NCI-H1436 treated with DMSO at 0.1 percent for 48 hours (cell line): ENCODE measurements around the gene NIN.

Source experiments
- DNase-seq: peaks from one replicate; lab custom pipeline; 2025; lab: John Stamatoyannopoulos, UW

NIN gene

DNA sequence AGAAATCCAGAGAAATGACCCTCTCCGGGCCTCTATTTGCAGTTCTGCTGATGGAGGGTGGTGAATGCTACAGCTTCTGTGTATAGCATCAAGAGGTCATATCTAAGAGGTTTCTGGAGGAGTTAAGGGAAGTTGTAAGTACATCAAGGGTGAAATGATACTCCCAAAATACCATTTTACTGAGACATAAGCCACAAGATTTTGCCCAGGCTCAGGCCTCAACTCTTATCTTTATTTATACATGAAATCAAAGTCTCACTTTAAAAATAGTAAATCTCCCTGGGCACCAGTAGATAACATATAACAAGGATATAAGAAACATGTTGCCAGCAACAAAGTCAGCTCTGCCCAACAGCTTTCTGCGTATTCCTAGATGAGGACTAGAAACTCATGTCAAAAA is 40.4 kb downstream of the NIN start:
- DNase-seq: no peak

DNA sequence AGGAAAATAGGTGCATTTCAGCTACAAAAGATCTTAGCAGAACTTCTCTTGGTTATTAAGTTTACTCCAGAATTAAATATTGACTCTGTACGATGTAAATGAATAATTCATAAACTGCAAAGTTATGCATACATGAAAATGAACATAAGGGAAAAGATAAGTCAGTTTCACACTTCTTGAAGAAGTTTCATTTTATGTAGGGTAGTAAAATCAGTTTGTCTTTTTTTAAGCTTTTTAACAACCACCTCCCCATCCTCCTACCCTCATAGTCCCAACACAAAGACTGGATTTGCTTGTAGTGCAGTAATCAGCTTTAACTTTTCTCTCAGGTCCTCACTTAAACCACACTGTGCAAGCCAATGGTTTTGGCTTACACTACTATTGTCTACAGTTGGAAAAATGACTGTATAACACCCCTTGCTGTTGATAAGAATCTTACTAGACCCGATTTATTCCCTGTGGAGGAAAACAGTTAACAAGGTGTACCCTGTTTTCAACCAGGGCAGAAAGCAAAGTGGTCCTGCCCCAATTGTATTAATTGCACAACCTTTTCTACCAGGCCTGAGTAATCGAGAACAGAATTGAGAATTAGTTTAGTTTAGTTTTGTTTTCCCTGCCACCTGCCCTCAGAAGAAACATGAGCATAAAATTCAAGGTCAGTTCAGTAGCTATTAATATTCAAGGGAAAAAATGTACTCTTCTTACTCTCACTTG is 44.1 kb downstream of the NIN start:
- DNase-seq: no peak

DNA sequence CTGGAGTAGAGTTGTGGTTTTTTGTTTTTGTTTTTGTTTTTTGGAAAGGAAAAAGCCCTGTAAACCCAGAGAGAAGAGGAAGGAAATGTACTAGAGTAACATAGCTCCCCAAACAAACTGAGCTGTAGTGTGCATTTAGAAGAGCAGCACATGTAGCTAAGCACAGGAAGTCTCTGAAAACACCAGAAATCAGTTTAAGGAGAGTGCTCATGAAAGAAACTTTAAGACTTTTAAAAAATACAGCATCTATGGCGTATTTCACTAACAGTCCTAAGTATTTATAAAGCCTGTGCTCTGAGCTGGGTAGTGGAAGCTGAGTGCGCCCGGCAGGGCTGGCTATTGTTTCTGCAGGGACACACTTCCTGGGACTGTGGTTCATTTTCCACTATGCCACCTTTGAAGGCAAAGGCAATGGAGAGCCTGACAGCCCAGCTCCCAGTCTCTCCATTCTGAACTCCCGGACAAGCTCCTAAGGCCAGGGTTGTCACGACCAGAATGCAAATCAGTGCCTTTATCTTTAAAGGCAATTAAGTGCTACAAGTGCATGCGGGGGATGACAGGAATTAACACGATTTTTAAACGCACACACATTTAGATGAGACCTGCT is 45.4 kb downstream of the NIN start:
- no peak for DNase-seq

DNA sequence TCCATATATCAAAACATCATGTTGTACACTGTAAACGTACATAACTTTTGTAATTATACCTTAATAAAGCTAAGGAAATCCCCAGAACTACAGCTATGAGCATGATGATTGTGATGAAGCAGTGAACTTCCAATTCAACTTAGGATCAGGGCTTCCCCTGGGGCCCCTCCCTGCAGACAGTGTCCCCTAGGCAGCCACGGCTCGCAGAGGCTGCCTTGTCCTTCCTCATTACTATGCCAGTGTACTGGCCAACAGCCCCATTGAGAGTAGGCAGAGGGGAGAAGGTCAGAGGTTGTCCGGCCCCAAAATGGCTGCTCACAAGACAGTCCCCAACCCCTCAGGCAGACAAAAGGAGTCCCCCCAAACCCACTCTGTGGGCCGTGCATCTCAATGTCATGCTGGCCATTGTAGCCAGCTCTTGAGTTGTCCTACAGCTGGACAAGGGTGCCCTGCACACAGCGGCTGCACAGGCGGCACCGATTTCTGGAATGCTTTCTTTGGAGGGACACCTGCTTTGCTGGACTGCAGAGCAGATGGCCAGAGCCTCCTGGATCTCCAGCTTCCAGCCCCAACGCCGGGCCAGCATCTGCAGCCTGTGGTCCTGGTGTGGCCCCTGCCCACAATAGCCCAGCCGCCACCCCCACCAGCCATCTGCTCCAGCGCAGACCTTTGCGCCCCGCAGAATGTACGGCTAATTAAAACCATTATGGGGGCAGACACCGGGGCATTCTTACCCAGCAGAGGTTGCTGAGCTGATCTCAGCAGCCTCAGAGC is 46.1 kb downstream of the NIN start:
- no peak for DNase-seq

DNA sequence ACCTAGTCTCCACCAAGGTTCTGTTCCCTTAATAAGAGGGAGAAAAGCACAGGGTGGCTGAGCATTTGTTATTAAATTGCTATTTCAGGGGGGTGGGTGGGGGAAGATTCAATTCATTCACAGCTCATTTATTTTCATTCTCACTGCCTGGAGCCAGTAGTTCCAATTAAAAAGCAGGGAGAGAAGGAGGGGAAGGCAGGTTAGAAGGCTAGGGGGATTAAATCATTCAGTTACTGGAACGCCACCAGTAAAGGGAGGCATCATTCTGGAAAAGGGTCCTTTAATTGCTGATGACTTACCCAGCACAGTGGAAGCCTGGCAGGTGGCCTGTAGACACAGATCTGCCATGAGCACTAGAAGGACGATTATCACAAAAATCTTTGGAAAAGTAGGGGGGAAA is 47.4 kb downstream of the NIN start:
- DNase-seq: no peak

DNA sequence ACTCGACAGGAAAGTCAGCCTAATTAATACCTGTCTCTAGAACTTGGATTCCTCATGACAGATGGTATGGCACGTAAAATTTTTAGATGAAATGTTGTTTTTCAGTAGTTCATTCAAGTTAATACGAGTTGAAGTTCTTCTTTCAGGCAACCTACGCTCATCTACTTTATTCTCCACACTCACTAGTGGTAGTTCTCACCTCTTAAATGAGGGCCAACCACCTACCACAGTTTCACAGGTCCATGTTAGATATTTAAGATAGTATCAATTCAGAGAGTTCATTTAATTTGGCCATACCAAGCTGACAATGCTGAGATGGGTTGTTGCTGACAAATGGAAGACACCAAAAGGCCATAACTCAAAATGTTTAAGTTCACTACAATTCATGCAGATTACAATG is 50.6 kb downstream of the NIN start:
- DNase-seq: no peak

DNA sequence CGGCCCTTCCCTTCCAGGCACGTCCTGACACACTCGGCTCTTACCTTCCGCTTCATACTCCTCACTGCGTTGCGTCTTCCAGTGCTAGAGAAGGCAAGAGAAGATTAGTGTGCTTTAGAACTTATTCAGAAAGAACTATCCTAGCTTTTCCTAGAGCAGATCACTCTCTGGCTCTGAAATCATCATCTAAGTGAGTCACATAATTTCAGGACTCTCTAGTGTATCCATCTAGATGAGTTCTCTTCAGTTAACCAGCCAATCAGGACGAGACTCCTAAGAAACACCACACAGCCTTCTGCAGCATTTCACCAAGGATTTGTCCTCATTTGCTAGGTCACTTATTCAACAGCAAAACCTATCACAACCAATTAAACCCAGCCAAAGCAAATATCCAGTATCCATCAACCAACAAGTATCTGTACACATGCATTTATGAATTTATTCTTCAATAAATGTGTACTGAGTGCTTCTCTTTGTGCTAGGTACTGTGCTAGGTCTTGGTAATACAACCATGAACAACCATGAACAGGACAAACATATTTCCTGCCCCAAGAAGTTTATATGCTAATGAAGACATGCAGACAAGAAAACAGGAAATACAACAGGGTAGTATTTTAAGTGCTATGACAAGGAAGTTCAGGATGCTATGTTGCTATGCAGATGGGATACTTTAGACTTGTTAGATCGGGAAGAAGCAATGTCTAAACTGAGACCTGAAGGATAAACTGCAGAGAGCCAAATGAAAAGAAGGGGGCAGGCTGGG is 52.1 kb downstream of the NIN start:
- peak; percentile 24 for DNase-seq

DNA sequence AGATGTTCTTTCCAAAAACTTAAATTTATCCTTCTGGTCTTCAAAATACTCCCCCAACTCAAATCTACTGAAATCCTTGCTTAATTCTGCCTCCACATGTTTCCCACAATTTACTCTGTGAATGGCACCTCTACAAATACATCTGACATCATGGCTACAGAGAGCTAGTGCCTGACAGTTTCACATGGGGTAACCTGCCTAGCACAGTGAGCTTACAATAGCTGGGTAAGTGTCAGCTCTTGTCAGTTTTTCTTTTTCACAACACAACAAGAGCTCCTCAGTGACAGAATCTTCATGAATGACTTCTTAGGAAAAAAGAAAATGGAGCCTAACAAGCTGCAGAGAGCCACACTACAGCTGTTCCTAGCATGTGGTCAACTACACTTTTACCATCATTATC is 54.4 kb downstream of the NIN start:
- DNase-seq: no peak

DNA sequence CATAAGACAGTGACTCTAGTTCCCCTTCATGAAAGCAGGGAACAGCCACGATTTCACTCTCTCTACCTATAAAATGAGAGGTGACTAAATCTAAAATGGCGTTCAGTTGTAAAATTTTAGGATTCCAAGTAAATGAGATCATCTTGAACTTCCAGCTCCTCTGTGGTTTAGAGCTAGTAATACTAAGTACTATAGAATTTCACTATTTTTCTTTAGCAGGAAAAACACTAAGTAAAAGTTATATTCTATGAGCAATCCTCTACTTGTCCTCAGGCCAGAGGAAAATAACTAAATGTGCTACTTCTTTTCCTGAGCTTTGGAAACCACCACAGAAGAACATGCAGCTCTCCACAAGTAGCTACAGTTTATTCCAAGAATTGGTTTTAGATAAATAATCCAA is 55.6 kb downstream of the NIN start:
- no peak for DNase-seq

DNA sequence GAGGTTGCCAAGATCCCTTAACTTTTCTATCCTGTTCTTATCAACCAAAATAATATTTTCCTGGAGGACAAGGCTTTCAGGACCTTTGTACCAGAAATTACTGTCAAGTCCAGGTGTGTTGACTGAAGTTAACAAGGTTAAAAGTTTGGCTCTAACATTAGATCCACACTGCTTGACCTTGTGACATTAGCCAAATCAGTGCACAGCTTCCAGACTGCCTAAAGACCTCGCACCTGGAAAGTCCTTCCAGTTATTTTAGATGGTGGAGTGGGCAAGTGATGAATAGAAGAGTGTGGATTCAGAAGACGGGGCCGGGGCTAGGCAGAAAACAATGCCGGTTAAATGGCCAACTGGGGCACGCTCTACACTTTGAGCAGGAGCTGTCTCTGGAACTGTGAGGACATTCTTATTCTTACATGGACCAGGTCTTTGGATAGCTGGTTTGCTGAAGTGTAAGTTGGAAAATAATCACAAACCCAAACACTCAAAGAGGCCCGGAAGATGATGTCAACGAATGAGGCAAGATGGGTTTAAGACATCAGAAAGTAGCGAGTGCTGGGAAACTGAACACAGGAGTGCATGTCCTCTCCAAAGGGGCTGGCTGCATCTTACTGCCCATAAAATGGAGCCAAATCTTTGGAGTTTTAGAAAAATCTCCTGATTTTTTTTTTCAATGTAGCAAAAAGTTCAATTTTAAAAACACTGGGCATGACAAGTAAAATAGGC is 56.3 kb downstream of the NIN start:
- no peak for DNase-seq

DNA sequence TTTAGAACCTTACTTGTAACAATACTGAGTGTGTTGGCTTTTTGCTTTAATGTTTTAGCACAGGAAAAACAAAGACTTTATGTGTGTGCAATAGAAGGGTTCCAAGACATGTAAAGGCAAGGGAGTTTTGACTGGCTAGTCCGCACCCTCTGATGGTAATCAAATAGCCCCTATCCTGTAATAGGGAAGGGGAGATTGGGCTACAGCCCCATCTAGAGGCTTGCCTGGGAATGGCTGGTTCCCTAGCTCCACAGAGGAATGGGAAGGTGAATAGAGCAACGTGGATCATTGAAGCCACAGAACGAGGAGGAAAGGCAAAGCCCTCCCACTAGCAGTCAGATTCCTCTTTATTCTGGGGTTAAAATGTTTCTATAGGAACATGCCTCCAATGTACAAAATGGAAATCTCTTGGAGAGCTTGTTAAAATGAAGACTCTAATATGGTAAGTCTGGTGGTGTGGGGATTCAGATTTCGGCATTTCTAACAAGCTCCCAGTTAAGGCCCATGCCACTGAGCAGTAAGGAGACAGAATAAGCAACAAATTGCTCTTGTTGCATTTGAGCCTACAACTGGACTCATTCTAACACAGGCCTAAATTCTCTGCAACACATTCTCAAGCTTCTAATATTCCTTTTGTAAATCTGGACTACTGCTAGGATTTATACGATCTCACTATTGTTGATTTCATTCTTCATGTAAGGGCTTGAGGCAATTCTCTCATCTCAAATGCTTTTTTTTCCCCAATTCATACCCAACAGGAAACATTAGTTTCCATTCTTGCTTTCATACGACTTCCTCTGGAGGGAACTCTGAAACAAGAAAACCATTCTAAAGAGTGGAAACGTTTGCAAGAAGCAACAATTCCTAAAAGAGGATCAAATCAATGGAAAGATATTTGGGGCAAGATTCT is 57.1 kb downstream of the NIN start:
- DNase-seq: no peak

DNA sequence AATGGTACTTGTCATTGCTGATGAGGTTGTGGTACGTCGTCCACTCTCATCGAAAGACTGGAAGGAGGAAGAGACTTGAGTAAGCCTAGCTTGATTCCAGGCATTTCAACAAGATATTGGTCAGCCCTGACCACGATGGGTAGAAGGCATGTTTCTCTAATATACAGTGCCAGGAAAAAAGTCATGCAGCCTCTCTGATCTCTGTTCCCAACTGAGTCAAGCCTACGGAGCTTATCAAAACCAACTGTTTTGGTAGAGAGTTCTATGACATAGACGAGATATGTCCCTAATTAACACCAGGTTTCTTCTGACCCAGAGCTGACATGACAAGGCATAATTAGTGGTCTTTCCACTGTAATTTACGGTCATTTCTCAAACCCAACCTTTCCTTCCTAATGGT is 58.5 kb downstream of the NIN start:
- no peak for DNase-seq

DNA sequence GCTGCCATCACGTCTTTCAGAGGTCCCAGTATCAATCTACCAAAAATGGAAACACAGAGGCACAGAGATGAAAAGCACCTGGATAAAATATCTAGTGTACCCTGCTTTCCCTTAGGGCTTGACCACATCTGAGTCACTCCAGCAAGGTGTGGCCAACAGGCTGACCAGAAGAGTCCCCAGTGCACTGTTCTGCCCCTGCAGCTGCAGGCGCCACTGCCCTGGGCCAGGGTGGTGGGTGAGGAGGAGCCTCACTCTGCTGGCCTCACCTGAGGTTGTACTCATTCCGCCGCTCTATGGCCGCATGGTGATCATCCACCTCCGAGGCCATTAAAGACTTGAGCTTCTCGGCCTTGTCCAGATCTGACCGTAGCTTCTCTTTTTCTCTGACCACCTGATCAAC is 60.4 kb downstream of the NIN start:
- DNase-seq: no peak

DNA sequence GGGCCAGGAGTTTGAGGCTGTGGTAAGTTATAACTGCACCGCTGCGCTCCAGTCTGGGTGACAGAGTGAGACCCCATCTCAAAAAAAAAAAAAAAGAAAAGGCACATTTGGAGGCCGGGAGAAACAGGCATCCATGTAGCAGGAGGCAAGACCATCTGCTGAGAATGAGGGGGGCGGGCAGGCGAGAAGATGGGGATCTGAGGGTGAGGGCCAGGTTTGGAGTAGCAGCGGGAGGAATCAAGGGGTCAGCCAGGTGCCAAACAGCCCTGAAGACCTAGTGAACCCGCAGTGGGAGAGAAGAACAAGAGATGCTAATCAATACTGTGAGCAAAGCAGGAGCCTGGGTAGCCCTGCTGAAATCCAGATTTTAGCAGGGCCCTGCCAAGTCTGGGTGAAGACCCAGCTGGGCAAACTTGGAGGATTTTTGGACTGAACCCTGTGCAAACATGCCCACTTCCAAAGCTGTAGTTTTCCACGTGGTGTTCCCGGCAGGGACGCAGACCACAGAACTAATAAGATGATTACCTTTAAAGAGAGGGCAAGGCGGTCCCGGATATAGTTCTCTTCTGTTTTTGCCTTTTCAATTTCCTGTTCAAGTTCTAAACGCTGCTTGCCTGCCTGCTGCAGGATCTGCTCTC is 61.0 kb downstream of the NIN start:
- no peak for DNase-seq

DNA sequence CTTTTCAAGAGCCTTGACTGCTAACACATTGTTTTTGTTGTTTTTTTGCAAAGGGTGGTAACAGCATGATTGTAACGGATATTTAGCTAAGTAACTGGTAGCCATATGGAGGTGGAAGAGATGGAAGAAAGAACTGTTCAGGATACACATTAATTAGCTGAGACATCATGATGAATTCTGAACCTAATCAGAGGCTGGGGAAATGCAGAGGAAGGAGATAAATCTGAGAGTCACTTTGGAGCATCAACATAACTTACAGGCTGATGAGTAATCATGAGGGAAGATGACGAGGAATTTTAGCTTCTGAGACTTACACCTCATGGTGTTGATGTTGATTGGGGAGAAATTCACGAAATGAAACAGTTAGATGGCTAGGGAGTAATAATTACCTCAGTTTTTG is 62.3 kb downstream of the NIN start:
- no peak for DNase-seq

DNA sequence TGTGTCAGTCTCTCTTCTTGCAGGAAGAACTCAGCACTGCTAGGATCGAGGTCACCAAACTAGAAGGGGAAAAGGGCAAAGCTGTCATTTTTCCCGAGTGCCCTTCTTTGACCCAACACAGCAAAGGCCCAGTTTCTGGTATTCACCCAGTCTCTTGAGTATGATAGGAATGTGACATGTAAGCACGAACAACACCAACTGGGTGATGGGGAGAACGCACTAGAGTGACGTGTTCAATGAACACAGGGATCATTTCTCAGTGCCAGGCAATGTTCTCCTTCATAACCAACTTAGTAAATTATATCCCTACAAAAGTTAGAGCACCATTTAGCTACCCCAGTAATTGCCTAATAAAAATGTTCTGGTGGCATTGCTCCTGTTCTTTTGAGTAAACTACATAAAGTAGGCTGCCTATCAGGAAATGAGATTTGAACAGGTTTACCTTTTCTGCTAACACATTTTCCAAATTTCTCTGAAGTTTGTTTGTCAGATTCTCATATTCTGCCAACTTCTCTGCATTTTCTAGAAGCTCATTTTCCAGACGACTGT is 64.5 kb downstream of the NIN start:
- DNase-seq: no peak

DNA sequence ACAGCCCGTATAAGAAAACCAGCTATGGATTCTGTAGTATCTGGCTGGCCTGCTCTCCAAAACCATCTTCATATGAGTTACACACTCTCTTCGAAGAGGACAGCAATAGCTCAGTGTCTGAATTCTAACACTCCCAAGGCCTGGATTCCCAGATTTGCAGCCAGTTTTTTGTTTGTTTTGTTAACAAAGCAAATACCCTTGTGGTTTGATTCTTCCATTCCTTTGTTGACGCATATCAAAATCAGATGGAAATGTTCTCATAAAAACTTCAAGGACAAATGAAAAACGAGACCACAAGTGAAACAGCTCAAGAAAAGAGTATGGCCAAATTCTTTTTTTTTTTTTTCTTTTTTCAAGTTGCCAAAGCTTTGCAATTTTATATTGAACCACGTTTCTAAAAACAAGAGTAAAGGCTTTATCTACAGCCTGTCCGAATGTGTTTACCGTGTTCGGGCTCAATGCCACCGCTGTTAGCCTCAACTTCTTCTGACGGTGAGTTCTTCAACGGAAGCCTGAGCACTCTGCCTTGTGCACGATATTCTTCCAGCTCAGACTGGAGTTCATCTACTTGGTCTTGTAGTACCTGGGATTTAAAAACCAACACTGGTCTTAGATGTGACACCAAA is 67.5 kb downstream of the NIN start:
- DNase-seq: no peak

DNA sequence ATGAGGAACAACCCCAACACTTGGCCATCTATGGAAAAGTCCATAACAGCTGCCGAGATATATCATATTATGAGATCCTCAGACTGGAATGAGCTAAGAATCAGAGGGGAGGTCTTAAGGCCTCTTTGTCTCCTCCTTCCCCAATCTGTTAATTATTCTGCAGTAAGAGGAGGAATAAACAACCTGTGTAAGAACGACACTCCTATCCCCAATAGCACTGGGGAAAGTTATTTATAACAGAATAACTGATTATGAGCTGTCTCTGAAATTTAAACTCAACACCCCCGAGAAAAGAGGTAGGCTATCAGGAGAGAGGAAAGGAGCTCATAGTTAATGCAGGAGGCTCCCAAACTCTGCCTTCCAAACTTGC is 68.0 kb downstream of the NIN start:
- DNase-seq: no peak

DNA sequence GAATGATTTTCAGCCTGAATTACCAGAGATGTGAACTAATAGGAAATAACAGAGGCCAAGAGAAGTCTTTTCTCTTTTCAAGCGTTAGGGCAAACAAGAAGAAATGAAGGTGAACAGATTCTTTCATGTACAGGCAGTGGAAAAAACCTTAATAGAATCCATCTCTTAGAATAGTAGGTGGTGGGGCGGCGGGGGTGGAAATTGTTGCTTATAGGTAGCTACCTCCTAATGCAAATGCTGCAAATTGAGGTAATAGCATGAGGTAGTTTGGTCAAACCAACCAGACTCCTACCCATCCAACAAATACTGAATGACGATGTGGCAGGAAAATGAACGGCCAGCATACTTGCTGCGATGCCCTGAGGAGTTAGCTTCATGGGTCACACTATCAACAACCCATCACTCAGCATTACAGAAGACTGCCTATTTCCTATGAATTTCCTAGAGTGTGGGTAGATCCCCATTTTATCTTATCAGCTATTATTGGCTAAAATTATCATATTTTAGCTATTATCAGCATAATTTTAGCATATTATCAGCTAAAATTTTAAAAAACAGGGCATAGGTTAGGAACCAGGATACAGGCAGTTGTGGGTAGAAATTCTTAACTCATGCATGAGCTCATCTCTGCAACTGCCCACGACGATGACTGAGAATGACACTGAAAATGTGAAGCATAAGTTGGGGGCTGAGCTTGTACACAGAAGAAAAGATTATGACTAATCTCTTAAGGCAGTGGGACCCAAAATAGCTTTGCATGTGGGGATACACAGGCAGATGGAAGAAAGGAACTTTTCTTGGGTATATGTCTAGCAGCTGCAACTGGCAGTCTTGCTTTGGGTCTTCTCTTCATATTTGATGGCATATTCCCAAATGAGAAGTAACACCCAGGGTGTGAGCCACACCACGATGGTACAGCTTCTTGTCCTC is 68.7 kb downstream of the NIN start:
- DNase-seq: no peak
